K562 (cell line): ENCODE results near the gene FMNL2. TPM values are rescaled to one million over a fixed set of nuclear protein-coding genes. Genes with fewer than 3 reads are reported as not detected.

Source experiments
- ATAC-seq: fragments of 200-7000 bp; cut with Tn5 transposase; 3 replicates; pipeline ENCODE4 v1.9.1; 2020; ENCODE audit warnings: moderate library complexity
- BruUV-seq: library from RNA; stranded (reverse); fragments of 400-500 nt; replicated peaks from 2 replicates; lab custom pipeline; 2021; lab: Mats Ljungman, UMichigan
- CTCF ChIA-PET: fragments of 300-600 bp; formaldehyde crosslinking; extraction: SDS; loops from one replicate; lab custom pipeline; 2021; ENCODE audit warnings: low intra/inter-chr PET ratio; lab: Yijun Ruan, JAX
- POLR2A ChIA-PET: fragments of 300-600, 350-650 bp; sonication (Branson Sonifier 250); formaldehyde crosslinking; extraction: SDS; loops from one replicate; lab custom pipeline; 2021; ENCODE audit warnings: antibody characterized with exemption, inconsistent platforms; lab: Yijun Ruan, JAX
- DNase-seq, 4 experiments: peaks; one replicate each; pipeline versions ENCODE4 v3.0.0 to v3.0.0-alpha.2; 2011 to 2018; ENCODE audit warnings: low spot score in 3 of 4, mixed read lengths in 3 of 4; ENCODE audit errors: extremely low read depth in 1 of 4
- FAIRE-seq: peaks from 2 replicates; lab custom pipeline; 2011; peaks lifted over from hg19 to GRCh38; lab: Jason Lieb, UNC
- H2AFZ ChIP-seq: 2 replicates; pipeline ENCODE4 v1.6.0; 2011; ENCODE audit warnings: low read depth, low read length, control low read depth, inconsistent platforms
- H3K27ac ChIP-seq: fragments of 200-600 bp; 3 replicates; pipeline ENCODE4 v1.8.0; 2011; ENCODE audit warnings: low read depth, mild to moderate bottlenecking, control low read depth, inconsistent platforms, low read length, moderate library complexity, mixed read lengths; ENCODE audit errors: extremely low read depth
- H3K27me3 ChIP-seq, 2 experiments: fragments of 300-600 bp in 1 of 2; 2 replicates in 1 of 2; 3 replicates in 1 of 2; pipeline versions ENCODE4 v1.6.0 to v1.8.0; 2011; ENCODE audit warnings: inconsistent platforms in 2 of 2, low read length in 2 of 2, mild to moderate bottlenecking in 1 of 2, mixed read lengths in 1 of 2, moderate library complexity in 1 of 2; ENCODE audit not compliant: control insufficient read depth in 2 of 2, insufficient read depth in 2 of 2
- H3K36me3 ChIP-seq: fragments of 300-600 bp; 3 replicates; pipeline ENCODE4 v1.8.0; 2011; ENCODE audit warnings: mild to moderate bottlenecking, low read length, inconsistent platforms; ENCODE audit not compliant: control insufficient read depth, insufficient read depth
- H3K4me1 ChIP-seq, 2 experiments: fragments of 200-600 bp in 1 of 2; replicated peaks in 1 of 2; 2 replicates in 1 of 2; 3 replicates in 1 of 2; pipeline versions ENCODE4 v1.5.1 to v1.8.0; 2011; ENCODE audit warnings: inconsistent platforms in 2 of 2, low read length in 2 of 2, mild to moderate bottlenecking in 1 of 2, mixed read lengths in 1 of 2, moderate library complexity in 1 of 2; ENCODE audit not compliant: control insufficient read depth in 2 of 2, insufficient read depth in 2 of 2
- H3K4me2 ChIP-seq: 2 replicates; pipeline ENCODE4 v1.6.1; 2011; ENCODE audit warnings: low read length, control low read depth, inconsistent platforms, mixed read lengths; ENCODE audit not compliant: insufficient read depth
- H3K4me3 ChIP-seq: fragments of 200-600 bp; sonication (generic), shearing (Covaris generic); 2 replicates; pipeline ENCODE4 v1.5.1; 2016; ENCODE audit warnings: control low read depth, inconsistent platforms
- H3K79me2 ChIP-seq: fragments of 200-600 bp; 3 replicates; pipeline ENCODE4 v1.8.0; 2011; ENCODE audit warnings: low read length, inconsistent platforms; ENCODE audit not compliant: control insufficient read depth, insufficient read depth
- H3K9ac ChIP-seq, 2 experiments: 2 replicates each; pipeline versions ENCODE4 v1.6.0 to v1.6.1; 2011; ENCODE audit warnings: low read depth in 2 of 2, low read length in 2 of 2, control low read depth in 1 of 2, inconsistent platforms in 1 of 2, mild to moderate bottlenecking in 1 of 2, mixed read lengths in 1 of 2; ENCODE audit not compliant: insufficient read depth in 1 of 2
- H3K9me1 ChIP-seq: one replicate; pipeline ENCODE4 v1.6.0; 2011; ENCODE audit warnings: inconsistent platforms, mild to moderate bottlenecking, low read length, moderate library complexity; ENCODE audit not compliant: control insufficient read depth, insufficient read depth
- H3K9me3 ChIP-seq: replicated peaks from 2 replicates; pipeline ENCODE4 v1.5.1; 2011; ENCODE audit warnings: low read depth, low read length, inconsistent platforms; ENCODE audit not compliant: control insufficient read depth, insufficient read depth
- H4K20me1 ChIP-seq: replicated peaks from 2 replicates; pipeline ENCODE4 v1.6.1; 2011; ENCODE audit warnings: low read length, inconsistent platforms, mixed read lengths; ENCODE audit not compliant: control insufficient read depth, insufficient read depth
- IRF2 ChIP-seq: sonication (generic); formaldehyde crosslinking; IDR thresholded peaks from 2 replicates; pipeline ENCODE4 v1.8.1; 2022; ENCODE audit warnings: mild to moderate bottlenecking, missing genetic modification reagents
- LEF1 ChIP-seq: fragments of 450-650 bp; IDR thresholded peaks from 2 replicates; pipeline ENCODE4 v1.6.1; 2016; ENCODE audit warnings: mild to moderate bottlenecking
- SAFB2 ChIP-seq: fragments of 200-400 bp; formaldehyde crosslinking; IDR thresholded peaks from 2 replicates; pipeline ENCODE4 v1.6.1; 2018; ENCODE audit warnings: borderline replicate concordance, low read length, low read depth, moderate library complexity; ENCODE audit not compliant: severe bottlenecking
- TSC22D4 ChIP-seq: fragments of 450-650 bp; IDR thresholded peaks from 2 replicates; pipeline ENCODE4 v1.6.1; 2016; ENCODE audit warnings: missing genetic modification characterization, missing biosample characterization, control low read depth
- USF1 ChIP-seq: sonication (generic); formaldehyde crosslinking; IDR thresholded peaks from 2 replicates; pipeline ENCODE4 v1.9.0; 2022; ENCODE audit warnings: mild to moderate bottlenecking, missing genetic modification reagents
- ZNF263 ChIP-seq: sonication (generic); formaldehyde crosslinking; IDR thresholded peaks from 2 replicates; pipeline ENCODE4 v1.8.0; 2022; ENCODE audit warnings: mild to moderate bottlenecking, missing genetic modification reagents, borderline replicate concordance
- WGBS: fragments of 100-300 bp; shearing (Covaris generic); methylation state at CpG from one replicate; pipeline ENCODE4 v1.1.6; 2016; ENCODE audit warnings: low coverage, mixed read lengths; ENCODE audit not compliant: insufficient coverage; ENCODE audit errors: missing lambda C conversion rate; 5-methylcytosine and 5-hydroxymethylcytosine counted together
- in situ Hi-C: fragments of 300-500 bp; cut with MboI; formaldehyde crosslinking; loops from 4 replicates; pipeline ENCODE4 v1.15.0; 2018; ENCODE audit warnings: inconsistent platforms, mixed read lengths
- intact Hi-C: fragments of 100-400 bp; cut with micrococcal nuclease; formaldehyde crosslinking; loops from 2 replicates; pipeline ENCODE4 v1.14.2; 2022
- polyA plus RNA-seq, 8 experiments: library from polyadenylated mRNA; depleted of rRNA in 4 of 8; stranded (reverse) in 5 of 8; unstranded in 3 of 8; fragments of >200 nt; fragmentation: Nextera tagmentation in 2 of 8; fragmentation: Illumina TruSeq in 1 of 8; extraction: Ambion mirVana in 2 of 8; extraction: Trizol in 1 of 8; gene quantifications; 2 replicates each; pipeline versions ENCODE4 v1.2.1 to v1.2.3, GENCODE V29; 2011 to 2014; ENCODE audit warnings: inconsistent platforms in 1 of 8, missing spikeins in 1 of 8
- total RNA-seq, 7 experiments: library from RNA; depleted of rRNA in 6 of 7; stranded (reverse); fragments of >200 nt in 6 of 7; fragmentation: Illumina TruSeq in 2 of 7; extraction: Trizol in 2 of 7; gene quantifications; 2 replicates each; pipeline versions ENCODE4 v1.2.1 to v1.2.3, GENCODE V29; 2011 to 2021; ENCODE audit warnings: low replicate concordance in 1 of 7

FMNL2 gene
- total and polyA plus RNA-seq, 9 of the 15 experiments (the other 6 are each of a cell fraction or from before 2014, with no cell fraction given), result 0.15 to 0.49 (median 0.24) TPM; not detected in 1

- Histone ChIP-seq H3K79me2 (no peaks in the 10 kb centered on the region), H4K20me1 (no peaks in the 10 kb centered on the region), H3K9ac (no peak overlapping the region), H3K9me1 (no peaks in the 10 kb centered on the region), H3K4me3 (no peak overlapping the region), H3K27ac (no peak overlapping the region), H2AFZ (no peak overlapping the region), H3K4me2 (no peak overlapping the region), H3K4me1 (no peaks in the 10 kb centered on the region), H3K36me3 (no peaks in the 10 kb centered on the region), H3K9me3 (no peaks in the 10 kb centered on the region), H3K27me3 (peaks cover 5 to 13% of the 10 kb centered on the region in 2 experiments; a peak in 4 of 5 replicates)
- intact Hi-C loops (no loop called here), in situ Hi-C loops (no loop called here)
- ChIA-PET CTCF (no interaction called here), POLR2A (interaction anchor here (0.6 to 1.4 kb wide), 2 partner anchors 9 to 14 kb away, joined by 3 to 5 read pairs; no protein-coding TSS in a partner anchor)
- ATAC-seq (no peak), FAIRE-seq (no peak), DNase-seq (no peak)
- 2% methylated on average over 6 of the region's 6 CpGs for WGBS
- no TSS peak for BruUV-seq
- TF ChIP-seq ZNF263 (CRISPR knock-in tag) (no peak), USF1 (CRISPR knock-in tag) (no peak), LEF1 (no peak), IRF2 (no peak), TSC22D4 (no peak), SAFB2 (no peak)
Measured at GRCh38 chr2:152395572-152395971, 60.6 kb downstream of the FMNL2 start.
